Fibroblast of the conjunctiva (primary cell): Measurements from ENCODE around the gene TRIM31.

Experiments used
- DNase-seq: peaks from one replicate; pipeline ENCODE4 v3.0.0-alpha.2; 2010; ENCODE audit warnings: low read depth

TRIM31 gene

GRCh38 chr6:30075094-30075789, 37.6 kb downstream of the TRIM31 start, which contains the start of gene RNF39:
RNF39 (minus strand) TSS chr6:30075769; CDS start chr6:30075585, 184 bp downstream.
- DNase-seq = no peak

GRCh38 chr6:30074331-30075093, 38.4 kb downstream of the TRIM31 start:
- DNase-seq = no peak

- DNase-seq = no peak
Observed at GRCh38 chr6:30073489-30074235, 39.2 kb downstream of the TRIM31 start.

- no peak for DNase-seq
Observed at GRCh38 chr6:30071858-30072257, 41.0 kb downstream of the TRIM31 start.

GRCh38 chr6:30071081-30071818, 41.6 kb downstream of the TRIM31 start:
- DNase-seq = no peak

GRCh38 chr6:30067460-30068139, 45.3 kb downstream of the TRIM31 start:
- no peak for DNase-seq

- DNase-seq = peak; percentile 98
Observed at GRCh38 chr6:30066577-30067459, 46.1 kb downstream of the TRIM31 start, which contains the start of gene PPP1R11. PPP1R11 (plus strand) TSS chr6:30067198; CDS start chr6:30067411, 213 bp downstream.

GRCh38 chr6:30066082-30066481, 46.8 kb downstream of the TRIM31 start:
- DNase-seq = no peak

GRCh38 chr6:30063315-30063714, 49.6 kb downstream of the TRIM31 start:
- no peak for DNase-seq

GRCh38 chr6:30062471-30063178, 50.3 kb downstream of the TRIM31 start:
- no peak for DNase-seq

GRCh38 chr6:30061858-30062458, 50.9 kb downstream of the TRIM31 start:
- DNase-seq = no peak

GRCh38 chr6:30061092-30061857, 51.6 kb downstream of the TRIM31 start, which contains the start of gene POLR1H:
POLR1H (plus strand) TSS chr6:30061265; CDS start chr6:30061525, 260 bp downstream.
- DNase-seq = peak; percentile 89

- DNase-seq = no peak
Observed at GRCh38 chr6:30060606-30061091, 52.2 kb downstream of the TRIM31 start.

GRCh38 chr6:30055513-30055912, 57.4 kb downstream of the TRIM31 start:
- DNase-seq = no peak

GRCh38 chr6:30053682-30054081, 59.2 kb downstream of the TRIM31 start:
- no peak for DNase-seq
